ENCODE data around the gene P2RY6.

Gene P2RY6

GRCh38 chr11:73318501-73319011 is 46.4 kb downstream of the P2RY6 start:
- no peak for DNase-seq

GRCh38 chr11:73320763-73321603 is 48.8 kb downstream of the P2RY6 start:
- no peak for DNase-seq

GRCh38 chr11:73321604-73322381 is 49.7 kb downstream of the P2RY6 start:
- peak; percentile 66 for DNase-seq

GRCh38 chr11:73322382-73323306 is 50.5 kb downstream of the P2RY6 start:
- DNase-seq = no peak

GRCh38 chr11:73323464-73323863 is 51.3 kb downstream of the P2RY6 start:
- peak; percentile 93 for DNase-seq

- DNase-seq = no peak
These were observed 52.0 kb downstream of the P2RY6 start for GRCh38 chr11:73324116-73324515.

- DNase-seq = no peak
These were observed 52.5 kb downstream of the P2RY6 start for GRCh38 chr11:73324665-73325035.

GRCh38 chr11:73325036-73325981 is 53.2 kb downstream of the P2RY6 start:
- DNase-seq = no peak

- no peak for DNase-seq
These were observed 55.0 kb downstream of the P2RY6 start for GRCh38 chr11:73326929-73327811.

GRCh38 chr11:73327812-73328364 is 55.8 kb downstream of the P2RY6 start:
- no peak for DNase-seq

- DNase-seq = no peak
These were observed 58.5 kb downstream of the P2RY6 start for GRCh38 chr11:73330569-73331093.

- DNase-seq = peak; percentile 69
These were observed 59.2 kb downstream of the P2RY6 start for GRCh38 chr11:73331138-73331916.

GRCh38 chr11:73333173-73333572 is 61.0 kb downstream of the P2RY6 start:
- no peak for DNase-seq

GRCh38 chr11:73333640-73334383 is 61.7 kb downstream of the P2RY6 start:
- DNase-seq = no peak

GRCh38 chr11:73334384-73335203 is 62.5 kb downstream of the P2RY6 start:
- peak; percentile 88 for DNase-seq

GRCh38 chr11:73335204-73335923 is 63.2 kb downstream of the P2RY6 start:
- peak; percentile 93 for DNase-seq

GRCh38 chr11:73337846-73338245 is 65.7 kb downstream of the P2RY6 start:
- DNase-seq = no peak

Measured in femur (tissue), 1 donor.